Upper lobe of right lung (tissue), 1 donor: ENCODE measurements around the gene VAMP5. TPM values are rescaled to one million over a fixed set of nuclear protein-coding genes. Genes with fewer than 3 reads are reported as not detected.
"Not testable (repeated sequence)": the region's sequence is repeated elsewhere in the genome, so short reads cannot be mapped to it uniquely, and the experiment has no call there.

Source experiments
- ATAC-seq: fragments of 200-7000 bp; cut with Tn5 transposase; one replicate; pipeline ENCODE4 v1.9.1; 2020; ENCODE audit warnings: mild to moderate bottlenecking, moderate library complexity
- DNase-seq: peaks from one replicate; pipeline ENCODE4 v3.0.0-alpha.2; 2020
- H3K27ac ChIP-seq: fragments of 200-600 bp; one replicate; pipeline ENCODE4 v1.8.0; 2022
- H3K27me3 ChIP-seq: fragments of 200-600 bp; one replicate; pipeline ENCODE4 v1.8.0; 2022; ENCODE audit warnings: mild to moderate bottlenecking
- H3K36me3 ChIP-seq: fragments of 200-600 bp; one replicate; pipeline ENCODE4 v1.8.0; 2022
- H3K4me1 ChIP-seq: fragments of 200-600 bp; one replicate; pipeline ENCODE4 v1.8.0; 2022
- H3K4me3 ChIP-seq: fragments of 200-600 bp; one replicate; pipeline ENCODE4 v1.8.0; 2022; ENCODE audit warnings: mild to moderate bottlenecking
- H3K9me3 ChIP-seq: fragments of 200-600 bp; one replicate; pipeline ENCODE4 v1.8.0; 2022
- CTCF ChIP-seq: fragments of 200-600 bp; IDR thresholded peaks from one replicate; pipeline ENCODE4 v1.8.0; 2022; ENCODE audit warnings: antibody characterized with exemption
- intact Hi-C: fragments of 100-400 bp; cut with DNase I; formaldehyde crosslinking; loops from one replicate; pipeline ENCODE4 v1.11.0; 2022
- total RNA-seq: library from RNA; stranded (reverse); fragmentation: NEBNext Ultra II Directional; extraction: Animal tissue kit (Norgen Biotek cat#: 25700); gene quantifications from one replicate; pipeline ENCODE4 v1.2.1, GENCODE V29; 2021
- donor health status: DM: no; HTN: yes; CAD: no; lungs with severe emphysema.

VAMP5 gene
- total RNA-seq, 1 donor from 2014 or later: 84.8 TPM

DNA sequence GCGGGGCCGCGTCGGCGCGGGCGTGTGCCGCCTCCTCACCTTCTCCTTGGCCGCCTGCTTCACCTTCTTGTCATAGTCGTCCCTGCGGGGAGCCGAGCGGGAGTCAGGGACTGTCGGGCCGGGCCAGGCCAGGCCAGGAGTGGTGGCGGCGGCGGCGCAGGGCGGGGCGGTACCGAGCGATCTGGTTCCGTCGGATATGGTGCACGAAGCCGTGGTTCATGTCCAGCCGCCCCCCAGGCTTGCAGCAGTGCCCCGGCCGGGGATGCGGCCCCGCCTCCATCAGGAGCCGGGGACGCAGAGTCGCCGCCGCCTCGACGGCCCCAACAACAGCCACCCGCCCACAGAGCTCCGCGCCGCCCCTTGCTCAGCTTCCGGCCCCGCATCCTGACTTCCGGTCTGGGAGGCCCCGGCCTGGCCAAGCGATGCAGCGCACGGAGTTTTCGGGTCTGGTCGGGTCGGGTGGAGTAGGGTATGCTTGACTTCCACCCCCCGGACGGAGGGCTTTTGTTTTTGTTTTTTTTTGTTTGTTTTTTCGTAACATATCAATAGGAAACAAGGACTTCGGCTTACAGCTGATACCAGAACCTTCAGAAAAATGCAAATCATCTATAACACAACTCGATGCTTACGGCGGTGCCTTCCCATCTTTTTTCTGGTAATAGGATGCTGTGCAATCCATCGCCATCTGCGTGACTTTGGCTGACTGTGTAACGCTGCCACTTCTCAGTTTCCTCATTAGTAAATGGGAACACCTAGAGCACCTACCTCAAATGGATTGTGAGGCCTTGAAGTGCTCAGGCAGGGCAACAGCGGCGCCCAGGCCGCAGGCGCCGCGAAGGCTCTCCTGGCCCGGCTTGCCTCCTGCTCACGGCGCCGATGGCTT is 27.7 kb downstream of the VAMP5 start, which contains the start of gene C2orf68:
TSS of gene C2orf68 (minus strand) at position 362 of the 883 bp plus-strand sequence. CDS start at position 280, 82 bp downstream.
- peaks cover 20% of the 10 kb centered on the region for H3K4me1 ChIP-seq
- H3K27ac ChIP-seq: peak within 1 kb of the TSS; percentile 86
- ATAC-seq (peak; percentile 86), DNase-seq (peak; percentile 96)
- H3K4me3 ChIP-seq: peak within 1 kb of the TSS; percentile 97
- H3K27me3 ChIP-seq: no peaks in the 10 kb centered on the region
- peaks cover 13% of the 10 kb centered on the region for H3K36me3 ChIP-seq
- intact Hi-C loops: no loop called here
- H3K9me3 ChIP-seq: no peaks in the 10 kb centered on the region
- TF ChIP-seq CTCF: no peak

- H3K4me3 ChIP-seq: no peak overlapping the region
- DNase-seq (no peak), ATAC-seq (no peak)
- intact Hi-C loops: no loop called here
- H3K36me3 ChIP-seq: peaks cover 7% of the 10 kb centered on the region
- TF ChIP-seq CTCF: no peak
- H3K27me3 ChIP-seq: no peaks in the 10 kb centered on the region
- H3K4me1 ChIP-seq: peaks cover 19% of the 10 kb centered on the region
- H3K27ac ChIP-seq: no peak overlapping the region
- no peaks in the 10 kb centered on the region for H3K9me3 ChIP-seq
Measured at GRCh38 chr2:85613717-85614515, 29.7 kb downstream of the VAMP5 start.

DNA sequence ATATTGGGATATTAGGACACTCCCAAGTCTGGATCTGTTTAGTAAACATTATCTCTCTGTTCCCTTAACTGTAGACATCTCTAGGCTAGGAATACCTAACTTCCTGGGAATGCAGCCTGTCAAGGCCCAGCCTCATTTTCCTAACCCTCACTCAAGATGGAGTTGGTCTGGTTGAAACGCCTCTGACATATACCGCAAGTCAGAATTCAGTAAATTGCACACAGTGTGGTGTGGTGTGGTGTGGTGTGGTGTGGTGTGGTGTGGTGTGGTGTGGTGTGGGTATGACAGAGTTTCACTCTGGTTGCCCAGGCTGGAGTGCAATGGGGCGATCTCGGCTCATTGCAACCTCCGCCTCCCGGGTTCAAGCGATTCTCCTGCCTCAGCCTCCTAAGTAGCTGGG is 30.5 kb downstream of the VAMP5 start:
- H3K4me3 ChIP-seq, H3K27me3 ChIP-seq, H3K27ac ChIP-seq, H3K9me3 ChIP-seq, ATAC-seq, DNase-seq, intact Hi-C loops: not testable (repeated sequence)
- H3K36me3 ChIP-seq: peaks cover 12% of the 10 kb centered on the region
- peaks cover 19% of the 10 kb centered on the region for H3K4me1 ChIP-seq

DNA sequence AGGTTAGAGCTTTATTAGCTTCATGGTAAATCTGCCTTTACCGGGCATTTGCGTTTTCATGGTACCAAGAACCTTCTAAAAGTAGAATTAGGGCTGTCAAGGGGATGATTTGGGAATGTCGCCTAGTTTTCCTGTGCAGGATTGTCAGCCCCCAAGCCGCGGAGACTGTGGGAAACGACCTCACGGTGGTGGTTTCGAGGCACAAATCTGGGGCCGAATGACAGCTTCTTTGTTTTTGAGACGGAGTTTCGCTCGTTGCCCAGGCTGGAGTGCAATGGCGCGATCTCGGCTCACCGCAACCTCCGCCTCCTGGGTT is 31.1 kb downstream of the VAMP5 start:
- H3K27ac ChIP-seq: peak overlapping the region; percentile 86
- H3K36me3 ChIP-seq: peaks cover 18% of the 10 kb centered on the region
- H3K4me1 ChIP-seq: peaks cover 16% of the 10 kb centered on the region
- TF ChIP-seq CTCF: no peak
- no peaks in the 10 kb centered on the region for H3K27me3 ChIP-seq
- H3K4me3 ChIP-seq: peak overlapping the region; percentile 98
- intact Hi-C loops: no loop called here
- no peaks in the 10 kb centered on the region for H3K9me3 ChIP-seq
- ATAC-seq: no peak
- DNase-seq: no peak

- H3K4me1 ChIP-seq, intact Hi-C loops, H3K9me3 ChIP-seq, ATAC-seq, H3K27me3 ChIP-seq, H3K27ac ChIP-seq, DNase-seq: not testable (repeated sequence)
- H3K4me3 ChIP-seq: peak overlapping the region; percentile 98
- peaks cover 41% of the 10 kb centered on the region for H3K36me3 ChIP-seq
Measured at GRCh38 chr2:85617723-85618122, 33.5 kb downstream of the VAMP5 start.

- intact Hi-C loops: no loop called here
- no peak overlapping the region for H3K4me3 ChIP-seq
- no peak overlapping the region for H3K27ac ChIP-seq
- no peak for TF ChIP-seq CTCF
- H3K27me3 ChIP-seq: no peaks in the 10 kb centered on the region
- no peaks in the 10 kb centered on the region for H3K9me3 ChIP-seq
- no peak for ATAC-seq
- peaks cover 10% of the 10 kb centered on the region for H3K4me1 ChIP-seq
- no peak for DNase-seq
- peaks cover 60% of the 10 kb centered on the region for H3K36me3 ChIP-seq
Measured at GRCh38 chr2:85619617-85620016, 35.4 kb downstream of the VAMP5 start.
